Panc1 (cell line): Measurements from ENCODE around the gene TMOD1. TPM values are rescaled to one million over a fixed set of nuclear protein-coding genes. Genes with fewer than 3 reads are reported as not detected.

Source experiments
- ATAC-seq: fragments of 200-7000 bp; cut with Tn5 transposase; 2 replicates; pipeline ENCODE4 v1.9.1; 2020; ENCODE audit warnings: mild to moderate bottlenecking, moderate library complexity
- BruUV-seq: library from RNA; stranded (reverse); fragments of 400-500 nt; replicated peaks from 2 replicates; lab custom pipeline; 2021; lab: Mats Ljungman, UMichigan
- CTCF ChIA-PET: fragments of 300-600 bp; sonication (Branson Sonifier 250); formaldehyde crosslinking; loops from one replicate; lab custom pipeline; 2022; ENCODE audit warnings: antibody characterized with exemption; lab: Charles Lee
- POLR2A ChIA-PET: fragments of 300-600 bp; sonication (Branson Sonifier 250); formaldehyde crosslinking; loops from one replicate; lab custom pipeline; 2022; ENCODE audit warnings: antibody characterized with exemption; lab: Charles Lee
- DNase-seq: peaks from one replicate; pipeline ENCODE4 v3.0.0-alpha.2; 2010; ENCODE audit warnings: low read depth, low spot score
- H3K27ac ChIP-seq: 2 replicates; pipeline ENCODE4 v1.5.1; 2011; ENCODE audit warnings: mild to moderate bottlenecking, low read length, inconsistent platforms
- H3K27me3 ChIP-seq: fragments of 200-500 bp; sonication (Bioruptor generic); 2 replicates; pipeline ENCODE4 v1.6.0; 2014; ENCODE audit warnings: low read length, inconsistent platforms; ENCODE audit not compliant: control insufficient read depth, insufficient read depth
- H3K36me3 ChIP-seq: fragments of 200-500 bp; sonication (Bioruptor generic); 2 replicates; pipeline ENCODE4 v1.5.1; 2014; ENCODE audit warnings: inconsistent platforms, mild to moderate bottlenecking, low read length, moderate library complexity; ENCODE audit not compliant: control insufficient read depth, insufficient read depth
- H3K4me1 ChIP-seq: 2 replicates; pipeline ENCODE4 v1.5.1; 2011; ENCODE audit warnings: inconsistent platforms, mild to moderate bottlenecking, low read length, moderate library complexity; ENCODE audit not compliant: control insufficient read depth, insufficient read depth
- H3K4me3 ChIP-seq, 2 experiments: 2 replicates each; pipeline ENCODE4 v1.5.1; 2011 to 2012; ENCODE audit warnings: low read depth in 2 of 2, low read length in 2 of 2, mild to moderate bottlenecking in 2 of 2, inconsistent platforms in 1 of 2, moderate library complexity in 1 of 2
- H3K9me3 ChIP-seq: fragments of 200-500 bp; sonication (Bioruptor generic); 2 replicates; pipeline ENCODE4 v1.5.1; 2014; ENCODE audit warnings: low read depth, mild to moderate bottlenecking, inconsistent platforms, low read length, moderate library complexity; ENCODE audit not compliant: control insufficient read depth, insufficient read depth
- POLR2AphosphoS5 ChIP-seq: IDR thresholded peaks from 2 replicates; pipeline ENCODE4 v1.6.1; 2012; ENCODE audit warnings: mild to moderate bottlenecking, low read depth, low read length, moderate library complexity
- SIN3A ChIP-seq: IDR thresholded peaks from 2 replicates; pipeline ENCODE4 v1.6.1; 2012; ENCODE audit warnings: low read depth, mild to moderate bottlenecking, low read length, moderate library complexity, borderline replicate concordance; ENCODE audit not compliant: insufficient read depth
- TCF7L2 ChIP-seq: IDR thresholded peaks from 2 replicates; pipeline ENCODE4 v1.6.1; 2011; ENCODE audit warnings: mild to moderate bottlenecking, low read depth, low read length, inconsistent platforms
- in situ Hi-C: cut with HindIII; loops from 2 replicates; pipeline ENCODE4 v1.10.0; 2016; ENCODE audit warnings: low sequenced_read_pairs, low pct_unique_long_range_greater_than_20kb
- intact Hi-C: fragments of 100-400 bp; cut with micrococcal nuclease; formaldehyde crosslinking; loops from one replicate; pipeline ENCODE4 v1.10.0; 2022; ENCODE audit not compliant: unreplicated experiment
- total RNA-seq: library from RNA; stranded (reverse); gene quantifications from one replicate; pipeline ENCODE4 v1.2.1, GENCODE V29; 2021; ENCODE audit not compliant: unreplicated experiment
- TF ChIP-seq, protein P1 (sequence below), 2 experiments: IDR thresholded peaks; 2 replicates each; pipeline ENCODE4 v1.6.1; 2011 to 2012; ENCODE audit warnings: low read depth in 2 of 2, control low read depth in 1 of 2, low read length in 1 of 2, mild to moderate bottlenecking in 1 of 2, moderate library complexity in 1 of 2; ENCODE audit not compliant: insufficient read depth in 1 of 2
- TF ChIP-seq, protein P2 (sequence below): fragments of 450-650 bp; IDR thresholded peaks from 2 replicates; pipeline ENCODE4 v1.5.1; 2017; ENCODE audit warnings: mild to moderate bottlenecking

Gene TMOD1
- total RNA-seq, 1 experiment from 2014 or later = 1.4 TPM

DNA sequence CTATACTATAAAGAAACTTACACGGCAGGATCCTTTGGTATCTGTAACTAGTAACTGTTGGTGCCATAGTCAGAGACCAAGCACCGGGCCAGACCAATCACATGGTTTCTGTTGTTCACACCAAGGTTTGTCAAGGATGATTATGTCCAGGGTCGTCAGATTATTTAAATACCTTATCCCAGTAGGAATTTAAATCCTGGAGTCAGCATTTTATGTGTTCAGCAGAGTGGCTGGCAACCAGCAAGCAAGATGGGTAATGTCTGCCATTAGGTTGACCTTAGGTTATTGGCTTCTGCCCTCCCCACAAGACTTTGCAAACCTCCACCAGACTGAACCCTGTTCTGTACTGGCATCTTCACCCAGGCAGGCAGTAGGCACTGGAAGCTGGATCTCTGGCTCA lies 39.3 kb upstream of the TMOD1 start:
- intact Hi-C loops = no loop called here

GRCh38 chr9:97462914-97463313 lies 38.6 kb upstream of the TMOD1 start:
- H3K27ac ChIP-seq = no peak overlapping the region
- DNase-seq (no peak), ATAC-seq (no peak)
- no peak overlapping the region for H3K4me3 ChIP-seq
- H3K9me3 ChIP-seq = no peaks in the 10 kb centered on the region
- H3K36me3 ChIP-seq = no peaks in the 10 kb centered on the region
- BruUV-seq = no TSS peak
- POLR2A ChIA-PET = no interaction called here
- in situ Hi-C loops = no loop called here
- H3K27me3 ChIP-seq = no peaks in the 10 kb centered on the region
- TF ChIP-seq SIN3A (no peak), TCF7L2 (no peak), POLR2AphosphoS5 (no peak)
- TF ChIP-seq, protein P1, sequence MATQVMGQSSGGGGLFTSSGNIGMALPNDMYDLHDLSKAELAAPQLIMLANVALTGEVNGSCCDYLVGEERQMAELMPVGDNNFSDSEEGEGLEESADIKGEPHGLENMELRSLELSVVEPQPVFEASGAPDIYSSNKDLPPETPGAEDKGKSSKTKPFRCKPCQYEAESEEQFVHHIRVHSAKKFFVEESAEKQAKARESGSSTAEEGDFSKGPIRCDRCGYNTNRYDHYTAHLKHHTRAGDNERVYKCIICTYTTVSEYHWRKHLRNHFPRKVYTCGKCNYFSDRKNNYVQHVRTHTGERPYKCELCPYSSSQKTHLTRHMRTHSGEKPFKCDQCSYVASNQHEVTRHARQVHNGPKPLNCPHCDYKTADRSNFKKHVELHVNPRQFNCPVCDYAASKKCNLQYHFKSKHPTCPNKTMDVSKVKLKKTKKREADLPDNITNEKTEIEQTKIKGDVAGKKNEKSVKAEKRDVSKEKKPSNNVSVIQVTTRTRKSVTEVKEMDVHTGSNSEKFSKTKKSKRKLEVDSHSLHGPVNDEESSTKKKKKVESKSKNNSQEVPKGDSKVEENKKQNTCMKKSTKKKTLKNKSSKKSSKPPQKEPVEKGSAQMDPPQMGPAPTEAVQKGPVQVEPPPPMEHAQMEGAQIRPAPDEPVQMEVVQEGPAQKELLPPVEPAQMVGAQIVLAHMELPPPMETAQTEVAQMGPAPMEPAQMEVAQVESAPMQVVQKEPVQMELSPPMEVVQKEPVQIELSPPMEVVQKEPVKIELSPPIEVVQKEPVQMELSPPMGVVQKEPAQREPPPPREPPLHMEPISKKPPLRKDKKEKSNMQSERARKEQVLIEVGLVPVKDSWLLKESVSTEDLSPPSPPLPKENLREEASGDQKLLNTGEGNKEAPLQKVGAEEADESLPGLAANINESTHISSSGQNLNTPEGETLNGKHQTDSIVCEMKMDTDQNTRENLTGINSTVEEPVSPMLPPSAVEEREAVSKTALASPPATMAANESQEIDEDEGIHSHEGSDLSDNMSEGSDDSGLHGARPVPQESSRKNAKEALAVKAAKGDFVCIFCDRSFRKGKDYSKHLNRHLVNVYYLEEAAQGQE (IDR thresholded peaks at IDR 0.05; ENCODE audit: insufficient read depth in 1 of 2, low read depth in 2 of 2, low read length in 1 of 2) = no peak
- TF ChIP-seq, protein P2, sequence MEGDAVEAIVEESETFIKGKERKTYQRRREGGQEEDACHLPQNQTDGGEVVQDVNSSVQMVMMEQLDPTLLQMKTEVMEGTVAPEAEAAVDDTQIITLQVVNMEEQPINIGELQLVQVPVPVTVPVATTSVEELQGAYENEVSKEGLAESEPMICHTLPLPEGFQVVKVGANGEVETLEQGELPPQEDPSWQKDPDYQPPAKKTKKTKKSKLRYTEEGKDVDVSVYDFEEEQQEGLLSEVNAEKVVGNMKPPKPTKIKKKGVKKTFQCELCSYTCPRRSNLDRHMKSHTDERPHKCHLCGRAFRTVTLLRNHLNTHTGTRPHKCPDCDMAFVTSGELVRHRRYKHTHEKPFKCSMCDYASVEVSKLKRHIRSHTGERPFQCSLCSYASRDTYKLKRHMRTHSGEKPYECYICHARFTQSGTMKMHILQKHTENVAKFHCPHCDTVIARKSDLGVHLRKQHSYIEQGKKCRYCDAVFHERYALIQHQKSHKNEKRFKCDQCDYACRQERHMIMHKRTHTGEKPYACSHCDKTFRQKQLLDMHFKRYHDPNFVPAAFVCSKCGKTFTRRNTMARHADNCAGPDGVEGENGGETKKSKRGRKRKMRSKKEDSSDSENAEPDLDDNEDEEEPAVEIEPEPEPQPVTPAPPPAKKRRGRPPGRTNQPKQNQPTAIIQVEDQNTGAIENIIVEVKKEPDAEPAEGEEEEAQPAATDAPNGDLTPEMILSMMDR = no peak
- intact Hi-C loops = no loop called here
- CTCF ChIA-PET = no interaction called here
- no peaks in the 10 kb centered on the region for H3K4me1 ChIP-seq

More for the DNA sequence above, 39.3 kb upstream of the TMOD1 start:
- in situ Hi-C loops = no loop called here
- ChIA-PET POLR2A (no interaction called here), CTCF (no interaction called here)
- Histone ChIP-seq H3K4me1 (no peaks in the 10 kb centered on the region), H3K9me3 (no peaks in the 10 kb centered on the region), H3K27ac (no peak overlapping the region), H3K4me3 (no peak overlapping the region), H3K27me3 (no peaks in the 10 kb centered on the region), H3K36me3 (no peaks in the 10 kb centered on the region)
- no TSS peak for BruUV-seq
- ATAC-seq (no peak), DNase-seq (no peak)
- no peak for TF ChIP-seq POLR2AphosphoS5
- TF ChIP-seq TCF7L2 = no peak
- TF ChIP-seq, protein P1 (IDR thresholded peaks at IDR 0.05; ENCODE audit: insufficient read depth in 1 of 2, low read depth in 2 of 2, low read length in 1 of 2) = no peak
- no peak for TF ChIP-seq SIN3A
- TF ChIP-seq, protein P2 = no peak
